HepG2 (cell line): ENCODE data around the gene LZTS2. TPM values are rescaled to one million over a fixed set of nuclear protein-coding genes. Genes with fewer than 3 reads are reported as not detected.

Experiments used
- CENPT ChIP-seq: sonication (generic); formaldehyde crosslinking; IDR thresholded peaks from 2 replicates; pipeline ENCODE4 v1.8.0; 2022; ENCODE audit warnings: low read depth, mild to moderate bottlenecking, moderate library complexity, missing genetic modification reagents
- GATAD2A ChIP-seq: IDR thresholded peaks from 2 replicates; pipeline ENCODE4 v1.6.1; 2016
- HIC2 ChIP-seq: sonication (generic); formaldehyde crosslinking; IDR thresholded peaks from 2 replicates; pipeline ENCODE4 v1.9.0; 2022; ENCODE audit warnings: low read depth, missing genetic modification reagents
- KLF16 ChIP-seq, 2 experiments: sonication (generic) in 1 of 2; formaldehyde crosslinking in 1 of 2; IDR thresholded peaks; 2 replicates each; pipeline versions ENCODE4 v1.6.1 to v1.8.0; 2016 to 2023; ENCODE audit warnings: missing genetic modification reagents in 2 of 2, missing compliant biosample characterization in 1 of 2
- MXD3 ChIP-seq: IDR thresholded peaks from 2 replicates; pipeline ENCODE4 v1.6.1; 2016; ENCODE audit warnings: mild to moderate bottlenecking, missing biosample characterization, missing genetic modification reagents
- PRDM10 ChIP-seq: sonication (generic); formaldehyde crosslinking; IDR thresholded peaks from 2 replicates; pipeline ENCODE4 v1.4.0; 2020; ENCODE audit warnings: low read depth, missing genetic modification reagents
- PRMT3 ChIP-seq: sonication (generic); formaldehyde crosslinking; IDR thresholded peaks from 2 replicates; pipeline ENCODE4 v1.8.1; 2022; ENCODE audit warnings: low read depth, mild to moderate bottlenecking, moderate library complexity, missing genetic modification reagents, borderline replicate concordance
- SP1 ChIP-seq, 2 experiments: fragments of 450-650 bp in 1 of 2; sonication (generic) in 1 of 2; formaldehyde crosslinking in 1 of 2; IDR thresholded peaks; 2 replicates each; pipeline versions ENCODE4 v1.4.0 to v1.6.1; 2016 to 2020; ENCODE audit warnings: missing genetic modification reagents in 1 of 2
- SRSF4 ChIP-seq: fragments of 200-400 bp; formaldehyde crosslinking; IDR thresholded peaks from one replicate; pipeline ENCODE4 v1.6.1; 2018; ENCODE audit warnings: mild to moderate bottlenecking, low read depth, low read length, moderate library complexity; ENCODE audit not compliant: poor library complexity, severe bottlenecking
- ZNF20 ChIP-seq: sonication (generic); formaldehyde crosslinking; IDR thresholded peaks from 2 replicates; pipeline ENCODE4 v1.4.0; 2020; ENCODE audit warnings: mild to moderate bottlenecking, moderate library complexity, missing genetic modification reagents
- ZNF230 ChIP-seq: sonication (generic); formaldehyde crosslinking; IDR thresholded peaks from 2 replicates; pipeline ENCODE4 v1.4.0; 2020; ENCODE audit warnings: mild to moderate bottlenecking, missing genetic modification reagents
- ZNF276 ChIP-seq: sonication (generic); formaldehyde crosslinking; IDR thresholded peaks from 2 replicates; pipeline ENCODE4 v1.4.0; 2020; ENCODE audit warnings: mild to moderate bottlenecking, low read depth, missing genetic modification reagents
- ZNF780A ChIP-seq: sonication (generic); formaldehyde crosslinking; IDR thresholded peaks from 2 replicates; pipeline ENCODE4 v1.8.0; 2022; ENCODE audit warnings: mild to moderate bottlenecking, missing genetic modification reagents, moderate library complexity
- ZSCAN21 ChIP-seq: sonication (generic); formaldehyde crosslinking; IDR thresholded peaks from 2 replicates; pipeline ENCODE4 v1.8.0; 2022; ENCODE audit warnings: mild to moderate bottlenecking, missing genetic modification reagents, moderate library complexity, borderline replicate concordance
- polyA plus RNA-seq, 8 experiments: library from polyadenylated mRNA; depleted of rRNA in 3 of 8; stranded (reverse) in 7 of 8; unstranded in 1 of 8; fragments of >200 nt; fragmentation: Illumina TruSeq in 4 of 8; extraction: Trizol in 4 of 8; gene quantifications; 2 replicates each; pipeline versions ENCODE4 v1.2.1 to v1.2.3, GENCODE V29; 2011 to 2016; ENCODE audit warnings: low read depth in 4 of 8, missing spikeins in 1 of 8, mixed read lengths in 1 of 8; ENCODE audit not compliant: insufficient read depth in 1 of 8
- total RNA-seq, 5 experiments: library from RNA; depleted of rRNA; stranded (reverse); fragments of >200 nt; fragmentation: Illumina TruSeq; extraction: Trizol; gene quantifications; 2 replicates each; pipeline ENCODE4 v1.2.3, GENCODE V29; 2016; ENCODE audit warnings: low read depth in 1 of 5
- TF ChIP-seq, protein P1 (sequence below): sonication (generic); formaldehyde crosslinking; IDR thresholded peaks from 2 replicates; pipeline ENCODE4 v1.4.0; 2020; ENCODE audit warnings: missing genetic modification reagents, borderline replicate concordance
- TF ChIP-seq, protein P2 (sequence below): IDR thresholded peaks from 2 replicates; pipeline ENCODE4 v1.6.1; 2018; ENCODE audit warnings: missing genetic modification reagents, mild to moderate bottlenecking, missing compliant biosample characterization

LZTS2 gene
- total and polyA plus RNA-seq, 2 of the 13 experiments (the other 11 are each of a cell fraction or from before 2014, with no cell fraction given) = 43.6 to 65.6 TPM

GRCh38 chr10:101032637-101033224, 33.1 kb downstream of the LZTS2 start (continued):
- TF ChIP-seq, protein P1, sequence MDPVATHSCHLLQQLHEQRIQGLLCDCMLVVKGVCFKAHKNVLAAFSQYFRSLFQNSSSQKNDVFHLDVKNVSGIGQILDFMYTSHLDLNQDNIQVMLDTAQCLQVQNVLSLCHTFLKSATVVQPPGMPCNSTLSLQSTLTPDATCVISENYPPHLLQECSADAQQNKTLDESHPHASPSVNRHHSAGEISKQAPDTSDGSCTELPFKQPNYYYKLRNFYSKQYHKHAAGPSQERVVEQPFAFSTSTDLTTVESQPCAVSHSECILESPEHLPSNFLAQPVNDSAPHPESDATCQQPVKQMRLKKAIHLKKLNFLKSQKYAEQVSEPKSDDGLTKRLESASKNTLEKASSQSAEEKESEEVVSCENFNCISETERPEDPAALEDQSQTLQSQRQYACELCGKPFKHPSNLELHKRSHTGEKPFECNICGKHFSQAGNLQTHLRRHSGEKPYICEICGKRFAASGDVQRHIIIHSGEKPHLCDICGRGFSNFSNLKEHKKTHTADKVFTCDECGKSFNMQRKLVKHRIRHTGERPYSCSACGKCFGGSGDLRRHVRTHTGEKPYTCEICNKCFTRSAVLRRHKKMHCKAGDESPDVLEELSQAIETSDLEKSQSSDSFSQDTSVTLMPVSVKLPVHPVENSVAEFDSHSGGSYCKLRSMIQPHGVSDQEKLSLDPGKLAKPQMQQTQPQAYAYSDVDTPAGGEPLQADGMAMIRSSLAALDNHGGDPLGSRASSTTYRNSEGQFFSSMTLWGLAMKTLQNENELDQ = no peak
- TF ChIP-seq MXD3 (CRISPR knock-in tag) (no peak), ZNF276 (CRISPR knock-in tag) (no peak), KLF16 (CRISPR knock-in tag; IDR thresholded peaks at IDR 0.05) (no peak), HIC2 (CRISPR knock-in tag) (no peak), ZNF230 (CRISPR knock-in tag) (0 out of 2 replicates have a peak, but pooled peaks have one; percentile 49), PRMT3 (CRISPR knock-in tag) (0 out of 2 replicates have a peak, but pooled peaks have one; percentile 9), SP1 (IDR thresholded peaks at IDR 0.05) (no peak), SP1 (CRISPR knock-in tag; IDR thresholded peaks at IDR 0.05) (no peak), CENPT (CRISPR knock-in tag) (no peak), PRDM10 (CRISPR knock-in tag) (no peak), GATAD2A (0 out of 2 replicates have a peak, but pooled peaks have one; percentile 6), ZNF780A (CRISPR knock-in tag) (no peak), ZNF20 (CRISPR knock-in tag) (no peak), ZSCAN21 (no peak), SRSF4 (no peak)
- TF ChIP-seq, protein P2, sequence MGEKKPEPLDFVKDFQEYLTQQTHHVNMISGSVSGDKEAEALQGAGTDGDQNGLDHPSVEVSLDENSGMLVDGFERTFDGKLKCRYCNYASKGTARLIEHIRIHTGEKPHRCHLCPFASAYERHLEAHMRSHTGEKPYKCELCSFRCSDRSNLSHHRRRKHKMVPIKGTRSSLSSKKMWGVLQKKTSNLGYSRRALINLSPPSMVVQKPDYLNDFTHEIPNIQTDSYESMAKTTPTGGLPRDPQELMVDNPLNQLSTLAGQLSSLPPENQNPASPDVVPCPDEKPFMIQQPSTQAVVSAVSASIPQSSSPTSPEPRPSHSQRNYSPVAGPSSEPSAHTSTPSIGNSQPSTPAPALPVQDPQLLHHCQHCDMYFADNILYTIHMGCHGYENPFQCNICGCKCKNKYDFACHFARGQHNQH (CRISPR knock-in tag) = no peak
